GM06990 (cell line): ENCODE measurements around the gene CHRNB1.

Experiments
- DNase-seq: peaks from one replicate; pipeline ENCODE4 v3.0.0-alpha.2; 2011; ENCODE audit not compliant: insufficient read length; ENCODE audit errors: extremely low read depth
- H3K27me3 ChIP-seq: replicated peaks from 2 replicates; pipeline ENCODE4 v1.6.0; 2011; ENCODE audit warnings: low read length; ENCODE audit not compliant: control insufficient read depth, insufficient read depth
- H3K36me3 ChIP-seq: 2 replicates; pipeline ENCODE4 v1.5.1; 2011; ENCODE audit warnings: low read length; ENCODE audit not compliant: control insufficient read depth, insufficient read depth
- H3K4me3 ChIP-seq: replicated peaks from 2 replicates; pipeline ENCODE4 v1.5.1; 2011; ENCODE audit warnings: low read depth, mild to moderate bottlenecking, control low read depth, low read length
- TF ChIP-seq, protein P1 (sequence below): IDR thresholded peaks from 2 replicates; pipeline ENCODE4 v1.5.1; 2011; ENCODE audit warnings: low read length, control low read depth, mild to moderate bottlenecking, inconsistent platforms; ENCODE audit not compliant: insufficient read depth, poor library complexity, severe bottlenecking

The CHRNB1 gene

GRCh38 chr17:7436556-7437368, 8.1 kb upstream of the CHRNB1 start:
- Histone ChIP-seq H3K27me3 (no peaks in the 10 kb centered on the region), H3K4me3 (peak overlapping the region; percentile 83), H3K36me3 (no peaks in the 10 kb centered on the region; the same call in 1 of the 2 replicates)
- TF ChIP-seq, protein P1, sequence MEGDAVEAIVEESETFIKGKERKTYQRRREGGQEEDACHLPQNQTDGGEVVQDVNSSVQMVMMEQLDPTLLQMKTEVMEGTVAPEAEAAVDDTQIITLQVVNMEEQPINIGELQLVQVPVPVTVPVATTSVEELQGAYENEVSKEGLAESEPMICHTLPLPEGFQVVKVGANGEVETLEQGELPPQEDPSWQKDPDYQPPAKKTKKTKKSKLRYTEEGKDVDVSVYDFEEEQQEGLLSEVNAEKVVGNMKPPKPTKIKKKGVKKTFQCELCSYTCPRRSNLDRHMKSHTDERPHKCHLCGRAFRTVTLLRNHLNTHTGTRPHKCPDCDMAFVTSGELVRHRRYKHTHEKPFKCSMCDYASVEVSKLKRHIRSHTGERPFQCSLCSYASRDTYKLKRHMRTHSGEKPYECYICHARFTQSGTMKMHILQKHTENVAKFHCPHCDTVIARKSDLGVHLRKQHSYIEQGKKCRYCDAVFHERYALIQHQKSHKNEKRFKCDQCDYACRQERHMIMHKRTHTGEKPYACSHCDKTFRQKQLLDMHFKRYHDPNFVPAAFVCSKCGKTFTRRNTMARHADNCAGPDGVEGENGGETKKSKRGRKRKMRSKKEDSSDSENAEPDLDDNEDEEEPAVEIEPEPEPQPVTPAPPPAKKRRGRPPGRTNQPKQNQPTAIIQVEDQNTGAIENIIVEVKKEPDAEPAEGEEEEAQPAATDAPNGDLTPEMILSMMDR = peak; percentile 71
- DNase-seq = peak; percentile 89

DNA sequence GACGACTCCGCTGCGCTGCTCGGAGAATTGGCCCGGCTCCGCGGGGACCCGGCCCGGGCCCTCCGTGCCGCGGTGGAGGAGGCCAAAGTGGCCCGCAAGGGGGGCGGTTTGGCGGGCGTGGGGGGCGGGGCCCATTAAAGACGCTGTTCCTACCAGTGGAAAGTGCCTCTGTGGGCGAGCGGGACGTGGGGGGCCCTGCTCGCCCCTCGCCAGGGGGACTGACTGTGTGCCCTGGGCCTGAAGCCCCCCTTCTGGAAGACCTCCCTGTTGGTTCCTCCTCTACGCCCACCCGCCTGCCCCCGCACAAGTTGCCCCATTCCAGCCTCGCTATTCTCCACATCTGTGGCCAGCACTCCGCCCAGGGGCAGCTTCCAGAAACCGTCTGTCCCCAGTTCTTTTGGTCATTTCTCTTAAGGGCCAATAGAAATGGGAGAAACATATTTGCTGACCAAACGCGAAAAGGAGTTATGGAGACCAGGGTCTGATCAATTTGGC, 7.4 kb upstream of the CHRNB1 start:
- DNase-seq = no peak
- TF ChIP-seq, protein P1 = no peak
- peak overlapping the region; percentile 37 for H3K4me3 ChIP-seq

DNA sequence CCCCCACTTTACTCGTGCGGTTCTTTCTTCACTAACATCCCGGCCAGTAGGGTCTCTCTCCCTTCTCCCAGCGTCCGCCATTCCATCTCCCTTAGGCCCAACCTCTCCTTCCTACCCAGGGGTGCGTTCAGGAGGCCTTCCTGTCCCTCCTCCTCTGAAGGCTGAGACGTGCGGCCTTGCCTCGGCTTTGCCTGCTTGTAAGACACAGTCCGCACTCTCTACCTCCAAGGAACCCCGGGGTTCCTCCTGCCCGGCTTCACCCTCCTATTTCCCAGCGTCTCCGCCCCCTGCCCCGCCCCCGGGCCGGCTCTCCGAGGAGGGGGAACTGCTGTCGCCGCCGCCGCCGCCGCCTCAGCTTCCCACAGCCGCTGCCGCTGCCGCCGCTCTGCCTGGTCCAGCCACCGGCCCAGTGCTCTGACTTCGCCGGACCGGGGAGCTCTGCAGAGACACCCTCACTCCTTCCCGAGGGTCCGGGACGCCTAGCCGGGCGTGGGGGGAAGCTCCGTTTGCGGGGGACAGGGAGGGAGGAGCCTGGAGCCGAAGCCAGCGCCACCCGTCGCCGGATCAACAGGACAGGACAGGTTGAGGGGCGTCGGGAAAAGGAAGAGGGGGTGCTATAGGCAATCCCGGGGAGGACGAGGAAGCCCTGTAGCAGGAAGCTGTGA, 6.8 kb upstream of the CHRNB1 start:
- TF ChIP-seq, protein P1 = no peak
- Histone ChIP-seq H3K4me3 (peak overlapping the region; percentile 29; the same call in 1 of the 2 replicates), H3K27me3 (no peaks in the 10 kb centered on the region), H3K36me3 (no peaks in the 10 kb centered on the region; the same call in 1 of the 2 replicates)
- DNase-seq = peak; percentile 42

More for the DNA sequence above, 7.4 kb upstream of the CHRNB1 start:
- no peaks in the 10 kb centered on the region; the same call in 1 of the 2 replicates for H3K36me3 ChIP-seq
- no peaks in the 10 kb centered on the region for H3K27me3 ChIP-seq

- no peak for DNase-seq
- TF ChIP-seq, protein P1 = no peak
- H3K27me3 ChIP-seq = no peaks in the 10 kb centered on the region
- H3K4me3 ChIP-seq = peak overlapping the region; percentile 68
- no peaks in the 10 kb centered on the region; the same call in 1 of the 2 replicates for H3K36me3 ChIP-seq
Observed at GRCh38 chr17:7438656-7439460, 6.0 kb upstream of the CHRNB1 start.

DNA sequence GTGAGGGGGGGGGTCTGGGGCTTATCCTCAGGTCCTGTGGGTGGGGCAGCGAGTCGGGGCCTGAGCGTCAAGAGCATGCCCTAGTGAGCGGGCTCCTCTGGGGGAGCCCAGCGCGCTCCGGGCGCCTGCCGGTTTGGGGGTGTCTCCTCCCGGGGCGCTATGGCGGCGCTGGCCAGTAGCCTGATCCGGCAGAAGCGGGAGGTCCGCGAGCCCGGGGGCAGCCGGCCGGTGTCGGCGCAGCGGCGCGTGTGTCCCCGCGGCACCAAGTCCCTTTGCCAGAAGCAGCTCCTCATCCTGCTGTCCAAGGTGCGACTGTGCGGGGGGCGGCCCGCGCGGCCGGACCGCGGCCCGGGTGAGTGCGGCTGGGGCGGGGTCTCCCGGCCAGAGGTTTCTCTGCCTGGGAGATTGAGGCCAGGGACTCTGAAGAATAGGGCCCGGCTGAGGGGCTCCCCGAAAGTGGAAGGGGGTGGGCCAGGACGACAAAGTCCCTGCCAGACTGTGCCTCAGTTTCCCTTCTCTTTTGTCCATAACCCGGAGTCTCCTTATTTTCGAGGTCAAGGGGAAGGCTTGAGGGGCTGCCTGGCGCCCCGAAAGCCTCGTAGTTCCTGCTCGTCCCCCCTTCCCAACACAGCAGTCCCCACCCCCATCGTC, 5.3 kb upstream of the CHRNB1 start, which contains the start of gene FGF11:
FGF11 (plus strand) TSS at position 51 of the 651 bp plus-strand sequence; CDS start at position 160, 109 bp downstream.
- H3K4me3 ChIP-seq = peak within 1 kb of the TSS; percentile 68

More for the DNA sequence above, 5.3 kb upstream of the CHRNB1 start, which contains the start of gene FGF11:
- no peaks in the 10 kb centered on the region for H3K27me3 ChIP-seq
- H3K36me3 ChIP-seq = no peaks in the 10 kb centered on the region; the same call in 1 of the 2 replicates
- DNase-seq = peak; percentile 42
- TF ChIP-seq, protein P1 = no peak
